GM18498 (cell line): Measurements from ENCODE around the gene TFAP2D.

Source experiments
- ATAC-seq: cut with Tn5 transposase; IDR thresholded peaks from one replicate; pipeline ENCODE4 v1.9.1; 2021; ENCODE audit warnings: mild to moderate bottlenecking, moderate library complexity; ENCODE audit not compliant: unreplicated experiment

The TFAP2D gene

DNA sequence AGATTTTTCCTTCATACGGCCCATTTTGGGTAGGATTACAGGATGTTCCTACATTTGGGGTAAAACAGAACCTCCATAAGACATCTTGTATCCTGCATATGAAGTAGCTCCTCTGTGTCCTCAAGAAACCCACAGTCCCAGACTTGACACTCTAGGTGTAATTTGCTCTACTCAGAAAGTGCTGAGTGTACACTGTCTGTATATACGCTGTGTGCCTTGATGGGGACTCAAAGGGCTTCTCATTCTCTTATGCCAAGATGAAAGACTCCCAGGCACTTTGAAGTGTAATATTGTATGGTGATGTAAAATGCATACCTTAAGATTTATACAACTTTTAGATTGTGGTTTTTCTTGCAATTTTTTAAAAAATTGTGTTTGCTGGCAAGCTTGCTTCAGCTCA lies 5.2 kb downstream of the TFAP2D start:
- ATAC-seq: no peak

DNA sequence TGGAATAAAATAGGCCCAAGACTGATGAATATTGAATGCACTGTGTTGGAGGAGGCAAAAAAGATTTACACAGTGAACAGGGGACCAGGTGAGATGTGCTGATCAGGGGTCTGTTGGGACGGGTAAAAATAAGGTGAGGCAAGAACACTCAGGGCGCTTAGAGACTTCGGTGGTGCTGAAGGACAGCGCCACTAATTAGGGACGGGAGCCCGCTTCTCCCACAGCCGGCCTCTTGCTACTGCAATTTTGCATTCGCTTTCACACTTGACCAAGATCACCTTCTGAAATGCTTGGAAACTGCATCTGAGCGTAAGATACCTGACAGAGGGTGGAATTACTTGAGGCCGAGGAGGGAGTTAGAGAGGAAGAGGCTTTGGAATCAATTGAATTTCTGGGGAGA lies 7.3 kb downstream of the TFAP2D start:
- ATAC-seq: no peak

DNA sequence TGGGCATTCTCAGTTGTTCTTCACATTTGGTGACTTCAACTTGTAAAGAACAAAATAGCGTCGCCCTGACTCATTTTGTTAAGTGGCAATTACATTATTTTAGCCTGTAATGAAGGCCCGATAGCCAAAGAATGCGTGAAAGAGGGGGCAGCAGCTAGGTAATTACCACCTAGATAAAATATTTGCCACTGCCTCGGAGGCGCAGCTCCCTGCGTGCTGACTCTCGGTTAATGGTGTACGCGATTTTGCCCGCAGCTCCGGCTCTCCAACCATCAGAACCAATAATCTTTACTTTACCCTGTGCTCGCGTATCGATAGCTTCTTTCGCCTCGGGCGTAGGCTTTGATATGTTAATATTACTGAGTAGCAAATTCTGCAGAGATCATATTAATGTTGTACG lies 8.7 kb downstream of the TFAP2D start:
- ATAC-seq: no peak

DNA sequence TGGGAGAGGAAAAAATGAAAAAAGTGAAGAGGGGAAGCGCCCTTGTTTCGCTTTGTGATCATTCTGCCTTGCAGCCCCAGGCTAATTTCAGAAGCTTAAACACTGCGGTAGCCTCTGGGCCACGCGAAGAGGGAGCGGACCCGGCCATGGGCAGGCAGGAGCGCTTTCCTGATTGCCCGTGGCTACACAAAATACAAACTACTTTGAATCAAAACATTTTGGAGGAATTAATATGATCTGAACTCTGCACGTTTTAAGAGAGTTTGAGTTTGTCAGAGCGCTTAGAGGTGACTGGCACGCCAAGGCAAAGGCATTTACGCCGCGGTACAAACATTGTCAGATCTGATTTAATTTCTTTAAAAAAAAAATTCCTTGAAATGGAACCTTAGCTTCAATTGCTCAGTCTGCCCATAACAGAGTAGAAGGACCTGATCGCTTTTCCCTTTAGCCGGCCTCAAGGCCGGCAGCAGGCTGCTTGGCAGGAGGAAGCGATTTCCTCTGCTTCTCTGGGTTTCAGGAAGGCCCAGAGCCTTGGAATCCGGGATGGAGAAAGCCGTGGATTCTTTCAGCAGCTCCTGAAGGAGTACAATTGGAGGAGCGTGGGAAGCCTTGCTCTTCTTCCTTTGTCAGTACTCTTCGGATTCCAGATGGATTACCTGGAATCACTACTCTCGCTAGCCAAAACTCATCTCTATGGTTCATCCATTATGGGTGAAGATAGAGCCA lies 9.7 kb downstream of the TFAP2D start:
- no peak for ATAC-seq

DNA sequence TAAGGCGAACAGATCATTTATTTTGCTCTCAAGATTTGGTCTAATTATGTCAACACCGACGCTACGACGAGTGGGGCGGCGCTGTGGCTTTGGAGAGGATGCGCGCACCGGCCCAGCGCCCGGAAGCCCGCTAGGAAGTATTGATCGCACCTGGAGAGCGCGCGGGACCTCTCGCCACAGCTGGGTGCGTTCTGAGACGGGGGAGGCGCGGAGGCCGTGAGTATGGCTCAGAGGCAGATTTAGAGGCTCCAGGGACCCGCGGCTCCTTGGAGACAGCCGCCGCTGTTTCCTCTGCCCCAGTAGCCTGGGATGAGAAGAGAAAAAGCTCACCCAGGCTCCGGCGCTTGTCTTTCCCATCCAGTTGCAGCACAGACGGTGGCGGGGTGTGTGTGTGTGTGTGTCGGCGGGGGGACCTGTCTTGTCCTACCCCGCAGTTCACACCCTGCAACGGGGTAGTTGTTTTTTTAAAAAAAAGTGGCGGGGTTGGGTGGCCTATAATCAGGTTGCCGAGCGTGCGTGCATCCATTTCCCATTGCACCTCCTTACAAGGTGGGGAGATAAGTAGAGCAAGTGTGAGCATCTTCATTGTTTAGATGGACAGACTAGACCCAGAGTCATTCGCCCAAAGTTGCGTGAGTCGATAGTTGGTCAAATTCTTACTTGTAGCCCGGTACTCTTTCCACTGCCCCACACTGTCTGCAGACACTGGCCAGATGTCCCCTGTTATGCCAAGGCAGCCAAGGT lies 11.2 kb downstream of the TFAP2D start:
- ATAC-seq: no peak

DNA sequence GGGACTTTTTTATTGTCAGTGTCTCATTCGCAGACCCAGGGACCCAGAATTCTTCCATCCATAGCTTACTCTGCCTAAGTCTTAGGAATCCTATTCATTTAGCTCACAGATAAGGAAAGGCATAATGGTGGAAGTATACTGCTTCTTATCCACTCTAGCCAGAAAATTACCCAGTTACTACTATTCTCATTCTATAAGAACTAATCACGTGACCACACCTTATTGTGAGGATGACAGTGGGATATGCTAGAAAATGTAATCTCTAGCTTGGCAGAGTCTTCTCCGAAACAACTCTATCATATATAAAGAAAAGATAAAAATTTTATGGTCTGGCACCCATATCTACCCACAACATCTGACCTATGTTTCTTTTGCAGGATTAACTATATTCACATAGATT lies 21.2 kb downstream of the TFAP2D start:
- ATAC-seq: no peak

DNA sequence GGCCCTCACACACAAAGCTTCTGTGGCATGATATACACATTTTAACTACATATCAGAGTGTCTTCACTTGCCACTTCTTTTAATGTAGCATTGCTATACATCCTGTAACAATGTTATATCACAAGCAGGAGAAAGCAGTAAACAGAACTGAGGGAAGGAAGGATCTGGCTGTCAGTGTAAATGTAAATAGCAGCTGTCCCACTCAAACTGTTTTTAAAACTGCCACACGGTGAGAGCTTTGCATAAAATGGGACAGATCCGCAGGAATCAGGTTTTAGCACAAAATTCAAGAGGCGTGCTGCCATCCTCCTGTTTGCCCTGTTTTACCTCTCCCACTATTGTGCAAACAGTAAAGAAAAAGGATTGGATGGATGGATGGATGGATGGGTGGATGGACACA lies 28.8 kb downstream of the TFAP2D start:
- ATAC-seq: no peak

DNA sequence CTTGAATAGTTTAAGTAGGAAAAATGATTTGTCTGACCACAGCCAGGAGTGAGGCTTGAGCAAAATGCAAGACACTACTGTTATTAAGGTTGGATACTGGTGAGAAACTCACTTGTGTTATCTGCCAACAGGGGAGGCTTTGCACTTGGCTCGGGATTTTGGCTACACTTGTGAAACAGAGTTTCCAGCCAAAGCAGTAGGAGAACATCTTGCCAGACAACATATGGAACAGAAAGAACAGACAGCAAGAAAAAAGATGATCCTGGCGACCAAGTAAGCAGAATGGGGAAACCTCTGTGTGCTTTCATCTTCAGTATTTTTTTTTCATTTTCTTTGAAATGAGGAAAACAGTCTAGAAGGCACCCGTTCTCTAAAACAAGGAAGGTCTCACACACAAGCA lies 31.6 kb downstream of the TFAP2D start:
- ATAC-seq: no peak

DNA sequence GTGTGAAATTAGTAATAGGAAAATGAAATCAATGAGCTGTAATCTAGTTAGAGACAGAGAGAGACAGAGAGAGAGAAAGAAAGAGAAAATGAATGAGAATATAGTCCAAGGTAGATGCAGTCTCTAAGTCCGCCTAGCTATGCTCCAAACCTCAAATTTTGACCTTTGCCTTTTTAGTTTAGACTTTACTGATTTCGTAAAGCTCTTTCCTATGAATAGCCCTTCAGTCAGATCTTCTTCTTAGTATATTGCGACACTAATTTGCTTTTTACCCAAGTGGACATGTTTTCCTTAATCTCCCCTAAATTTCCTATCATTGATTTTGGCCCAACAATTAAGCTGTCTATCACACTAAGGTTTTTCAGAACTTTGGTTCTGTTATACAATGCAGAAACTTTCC lies 49.5 kb downstream of the TFAP2D start:
- ATAC-seq: no peak

DNA sequence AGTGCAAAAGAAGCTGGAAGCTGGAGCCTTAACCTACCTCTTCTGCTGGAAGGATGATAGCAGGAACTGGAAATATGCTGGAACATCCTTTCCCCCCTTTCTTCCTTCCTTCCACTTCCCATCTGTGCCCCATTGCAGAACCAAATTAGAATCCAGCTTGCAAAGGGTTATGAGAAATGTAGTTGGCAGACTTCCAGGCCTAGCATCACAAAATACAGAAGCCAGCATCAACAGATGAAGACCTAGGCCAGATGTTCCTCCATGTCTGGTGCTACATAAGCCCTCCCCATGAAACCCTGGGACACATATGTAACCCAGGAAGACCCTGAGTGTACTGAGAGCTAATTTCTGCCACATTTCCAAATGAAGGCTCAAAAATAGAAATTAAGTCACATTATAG lies 65.4 kb downstream of the TFAP2D start:
- ATAC-seq: no peak

DNA sequence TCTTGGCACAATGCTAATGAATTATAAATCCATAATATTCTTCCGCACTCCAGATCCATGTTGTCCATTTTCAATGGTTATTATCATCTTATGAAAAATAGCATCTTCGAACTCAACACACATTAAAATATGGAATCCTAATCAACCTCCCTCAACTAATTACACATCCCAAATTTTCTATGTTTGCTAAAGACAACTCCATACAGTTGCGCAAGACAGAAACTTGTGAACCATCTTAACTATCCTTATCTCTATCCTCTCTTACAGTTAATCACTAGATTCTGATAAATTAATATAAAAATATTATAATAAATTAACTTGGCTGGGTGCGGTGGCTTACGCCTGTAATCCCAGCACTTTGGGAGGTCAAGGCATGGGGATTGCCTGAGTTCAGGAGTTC lies 67.1 kb downstream of the TFAP2D start:
- no peak for ATAC-seq

DNA sequence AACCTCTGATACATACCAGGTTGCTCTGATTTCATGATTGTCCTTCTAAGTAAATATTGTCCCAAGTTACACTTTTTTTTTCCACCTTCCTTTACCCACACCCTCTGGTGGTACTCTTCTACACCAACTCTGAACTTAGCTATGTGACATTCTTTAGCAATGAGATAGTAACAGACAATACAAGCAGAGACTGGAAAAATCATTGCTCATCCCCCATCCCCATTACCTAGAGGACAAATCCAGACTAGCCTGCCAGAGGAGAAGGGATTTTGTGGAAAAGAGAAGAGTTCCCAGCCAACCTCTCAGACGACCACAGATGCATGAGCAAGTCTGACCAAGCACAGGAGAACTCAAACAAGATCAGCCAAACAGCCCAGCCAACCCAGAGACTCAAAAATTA lies 72.6 kb downstream of the TFAP2D start:
- no peak for ATAC-seq

DNA sequence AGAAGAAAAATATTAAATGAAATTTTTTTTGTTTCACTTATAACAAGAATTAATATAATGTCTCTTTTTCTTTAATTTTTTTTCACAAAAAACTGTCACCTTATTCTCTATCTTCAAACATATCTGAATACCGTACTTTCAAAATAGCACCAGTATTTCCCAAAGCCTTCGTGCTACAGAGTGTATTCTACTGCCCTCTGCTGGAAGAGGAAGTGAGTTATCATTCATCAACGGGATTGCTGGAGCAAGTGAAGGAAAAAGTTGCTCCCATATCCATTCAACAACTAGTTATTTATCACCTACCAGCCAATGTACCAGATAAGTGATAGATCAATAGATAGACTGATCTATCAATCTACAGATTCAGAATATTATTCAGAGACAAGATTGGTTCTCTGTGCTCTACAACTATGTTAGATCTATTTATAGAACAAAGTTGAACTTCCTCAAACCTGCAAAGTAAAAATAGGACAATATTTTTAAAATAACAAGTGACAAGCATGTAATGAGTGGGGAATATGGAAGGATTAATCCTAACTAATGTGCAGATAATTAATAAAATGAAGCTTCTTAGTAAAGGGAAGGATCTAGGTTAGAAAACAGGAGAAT lies 78.7 kb downstream of the TFAP2D start:
- ATAC-seq: peak; percentile 73

DNA sequence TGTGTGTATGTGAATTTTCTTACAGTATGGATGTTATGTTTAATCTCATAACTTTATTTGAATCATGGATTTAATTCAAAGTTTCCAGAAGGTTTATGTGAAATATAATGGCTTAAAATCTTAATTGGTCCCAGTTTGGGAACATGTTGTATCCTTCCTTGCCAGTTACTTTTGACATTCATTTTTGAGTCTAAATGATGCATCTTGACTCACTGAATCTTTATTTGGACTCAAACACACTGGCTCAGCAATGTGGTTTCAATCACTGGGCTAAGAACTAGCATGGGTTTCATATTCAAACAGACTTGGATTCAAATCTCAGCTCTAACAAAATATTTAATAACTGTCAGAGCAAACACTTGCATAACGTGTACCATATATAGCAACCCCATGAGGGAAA lies 79.4 kb downstream of the TFAP2D start:
- no peak for ATAC-seq

DNA sequence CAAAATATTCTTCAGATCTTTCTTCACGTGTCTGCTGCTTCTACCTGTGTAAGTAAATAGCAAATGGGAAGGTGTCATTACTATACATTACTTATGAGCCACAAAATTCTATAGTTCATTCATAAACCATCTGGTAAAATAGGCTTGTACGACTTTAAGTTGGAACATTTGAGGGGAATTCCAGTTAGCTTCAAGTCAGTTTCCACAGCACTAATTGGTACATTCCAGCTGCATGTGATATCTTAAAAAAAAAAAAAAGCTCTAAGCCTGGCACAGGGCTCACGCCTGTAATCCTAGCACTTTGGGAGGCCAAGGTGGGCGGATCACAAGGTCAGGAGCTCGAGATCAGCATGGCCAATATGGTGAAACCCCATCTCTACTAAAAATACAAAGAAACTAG lies 82.2 kb downstream of the TFAP2D start:
- no peak for ATAC-seq

DNA sequence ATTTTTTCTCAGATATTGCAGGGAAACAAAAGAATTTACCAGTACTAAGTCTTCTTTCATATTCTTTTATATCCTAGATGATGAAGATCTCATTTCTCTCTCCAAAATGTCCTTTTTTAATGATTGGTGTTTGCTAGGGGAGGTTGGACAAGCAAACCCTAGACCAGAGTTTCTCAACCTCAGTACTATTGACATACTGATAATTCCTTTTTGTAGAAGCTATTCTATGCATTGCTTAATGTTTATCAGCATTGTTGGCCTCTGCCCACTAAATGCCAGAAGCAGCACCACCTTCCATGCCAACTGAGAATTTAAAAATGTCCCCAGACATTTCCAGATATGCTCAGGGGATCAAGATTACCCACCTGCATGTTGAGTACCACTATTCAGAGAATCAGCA lies 91.0 kb downstream of the TFAP2D start:
- ATAC-seq: no peak

DNA sequence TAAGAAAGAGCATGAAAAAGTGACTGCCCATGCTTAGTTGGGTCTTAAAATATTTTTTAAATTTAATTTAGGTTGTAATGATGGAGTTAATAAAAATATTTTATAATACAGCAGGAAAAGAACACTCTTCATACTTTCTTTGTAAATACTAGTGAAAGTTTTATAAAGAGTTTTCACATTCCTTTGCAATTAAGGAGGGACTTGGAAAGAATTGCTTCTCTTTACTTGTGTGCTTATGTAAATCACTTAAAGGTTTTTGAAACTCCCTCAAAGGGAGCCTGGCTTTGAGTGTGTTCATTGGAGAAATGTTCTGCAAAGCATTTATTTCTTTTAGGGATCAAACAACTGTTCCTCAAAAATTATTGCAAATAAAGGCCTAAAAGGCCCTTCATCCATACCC lies 93.7 kb downstream of the TFAP2D start:
- ATAC-seq: no peak

DNA sequence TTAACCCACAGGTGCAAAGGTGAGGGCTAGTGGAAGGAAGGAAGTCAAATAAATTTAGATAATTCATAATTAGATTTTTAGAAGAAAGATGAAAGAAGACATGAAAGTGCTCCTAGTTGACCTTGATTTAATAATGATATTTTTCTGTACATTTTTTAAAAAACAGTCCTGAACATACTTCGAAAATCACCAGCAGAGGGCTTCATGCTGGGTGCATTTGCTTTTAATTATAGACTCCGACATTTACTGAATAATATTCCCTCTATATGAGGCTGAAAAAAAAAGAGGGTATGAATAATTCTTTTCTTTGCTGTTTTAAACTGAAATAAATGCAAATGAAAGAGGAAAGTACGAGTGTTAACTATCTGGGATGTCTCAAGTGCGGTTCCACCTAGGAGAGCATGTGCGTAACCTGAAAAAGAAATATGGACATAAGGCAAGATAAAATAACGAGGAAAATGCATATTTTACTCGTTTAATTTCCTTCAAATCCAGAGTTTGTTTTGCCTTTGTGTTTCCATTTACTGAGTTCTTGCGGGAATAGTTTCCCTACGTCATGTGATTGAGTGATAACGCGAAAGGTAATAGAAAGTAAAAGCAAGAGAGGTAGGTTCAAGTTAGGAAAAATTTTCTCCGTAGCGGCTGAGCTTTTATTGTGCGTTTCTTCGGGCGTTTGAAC lies 102.2 kb downstream of the TFAP2D start:
- ATAC-seq: peak; percentile 64

DNA sequence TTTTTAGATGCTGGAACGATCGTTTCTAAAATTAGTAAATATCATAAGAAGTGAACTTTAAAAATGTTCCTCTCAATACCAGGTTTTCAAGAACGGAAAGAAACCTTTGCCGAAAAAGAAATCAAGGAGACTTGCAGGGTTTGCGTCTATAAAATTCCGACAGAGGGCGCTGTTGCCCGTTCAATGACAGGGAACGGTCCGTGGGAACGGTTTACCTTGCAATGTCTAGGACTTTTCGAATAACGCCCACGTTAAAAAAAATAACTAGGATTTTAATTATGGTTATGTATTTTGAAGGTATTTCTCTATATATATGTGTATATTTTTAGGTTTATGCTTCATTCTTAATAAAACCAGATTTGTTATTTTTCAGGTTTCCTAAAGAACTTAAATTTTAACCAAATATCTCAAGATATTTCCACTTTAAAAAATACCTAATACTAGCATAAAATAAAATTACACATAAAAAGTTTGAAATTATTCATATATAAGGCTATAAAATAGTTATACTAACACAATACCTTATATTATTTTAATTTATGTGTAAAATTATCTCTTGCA lies 102.9 kb downstream of the TFAP2D start:
- peak; percentile 79 for ATAC-seq

DNA sequence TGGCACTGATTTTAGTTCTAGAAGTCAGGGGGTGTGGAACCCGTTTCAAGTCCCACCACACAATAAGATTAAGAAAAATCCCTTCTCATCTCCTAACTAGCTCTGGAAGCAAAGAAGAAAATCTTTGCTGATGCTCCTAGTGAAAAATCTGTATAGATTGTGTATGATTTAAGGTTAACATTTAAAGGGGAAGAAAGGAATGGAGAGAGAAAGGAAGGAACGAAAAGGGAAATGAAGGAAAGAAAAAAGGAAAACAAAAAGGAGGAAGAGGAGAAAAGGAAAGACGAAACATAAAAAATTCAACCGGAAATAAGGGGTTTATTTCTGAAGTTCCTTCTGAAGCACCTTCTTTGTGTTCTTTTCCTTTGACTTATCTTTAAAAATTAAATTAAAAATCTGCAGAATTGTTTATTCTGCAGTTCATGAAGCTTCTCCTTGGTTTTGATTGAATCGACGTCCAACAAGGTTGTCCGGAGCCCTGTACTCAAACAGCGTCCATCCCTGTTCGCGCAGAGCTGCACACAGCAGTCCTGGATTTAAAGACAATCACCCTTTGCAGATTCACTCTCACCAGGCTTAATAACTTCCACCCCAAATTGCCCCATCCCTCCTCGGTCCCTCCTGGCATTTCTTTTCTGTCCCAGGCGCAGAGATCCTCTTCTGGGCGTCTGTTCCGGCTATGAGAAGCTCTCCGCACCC lies 103.8 kb downstream of the TFAP2D start:
- ATAC-seq: no peak

DNA sequence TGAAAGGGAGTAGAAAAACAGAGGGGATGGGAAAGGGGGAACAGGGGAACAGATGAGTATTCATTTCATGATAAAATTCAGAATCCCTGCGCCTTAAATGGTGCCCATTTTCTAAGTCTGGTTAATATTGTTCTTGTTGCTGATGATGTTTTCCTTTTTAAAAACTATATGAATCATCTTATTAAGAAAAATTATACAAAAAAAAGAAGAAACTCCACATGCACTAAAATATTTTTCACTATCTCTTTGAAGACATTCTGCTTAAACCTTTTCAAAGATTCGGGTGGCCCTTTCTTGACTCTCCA lies 104.3 kb downstream of the TFAP2D start:
- ATAC-seq: no peak
